GM21528 (cell line): ENCODE measurements around the gene EMC9.

Experiments used
- ATAC-seq: cut with Tn5 transposase; IDR thresholded peaks from one replicate; pipeline ENCODE4 v1.9.1; 2021; ENCODE audit warnings: mild to moderate bottlenecking, moderate library complexity; ENCODE audit not compliant: unreplicated experiment, low FRiP score

EMC9 gene, protein sequence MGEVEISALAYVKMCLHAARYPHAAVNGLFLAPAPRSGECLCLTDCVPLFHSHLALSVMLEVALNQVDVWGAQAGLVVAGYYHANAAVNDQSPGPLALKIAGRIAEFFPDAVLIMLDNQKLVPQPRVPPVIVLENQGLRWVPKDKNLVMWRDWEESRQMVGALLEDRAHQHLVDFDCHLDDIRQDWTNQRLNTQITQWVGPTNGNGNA

GRCh38 chr14:24141097-24141880 is at the start of gene EMC9:
Gene EMC9, minus strand, starts transcription at chr14:24141591. Its CDS starts 287 bp downstream, at chr14:24141304.
- ATAC-seq, result peak; percentile 85

- no peak for ATAC-seq
Observed at GRCh38 chr14:24190416-24190815, 49.0 kb upstream of the EMC9 start.

- no peak for ATAC-seq
Observed at GRCh38 chr14:24189460-24189859, 48.1 kb upstream of the EMC9 start.

- no peak for ATAC-seq
Observed at GRCh38 chr14:24189059-24189375, 47.6 kb upstream of the EMC9 start.

DNA sequence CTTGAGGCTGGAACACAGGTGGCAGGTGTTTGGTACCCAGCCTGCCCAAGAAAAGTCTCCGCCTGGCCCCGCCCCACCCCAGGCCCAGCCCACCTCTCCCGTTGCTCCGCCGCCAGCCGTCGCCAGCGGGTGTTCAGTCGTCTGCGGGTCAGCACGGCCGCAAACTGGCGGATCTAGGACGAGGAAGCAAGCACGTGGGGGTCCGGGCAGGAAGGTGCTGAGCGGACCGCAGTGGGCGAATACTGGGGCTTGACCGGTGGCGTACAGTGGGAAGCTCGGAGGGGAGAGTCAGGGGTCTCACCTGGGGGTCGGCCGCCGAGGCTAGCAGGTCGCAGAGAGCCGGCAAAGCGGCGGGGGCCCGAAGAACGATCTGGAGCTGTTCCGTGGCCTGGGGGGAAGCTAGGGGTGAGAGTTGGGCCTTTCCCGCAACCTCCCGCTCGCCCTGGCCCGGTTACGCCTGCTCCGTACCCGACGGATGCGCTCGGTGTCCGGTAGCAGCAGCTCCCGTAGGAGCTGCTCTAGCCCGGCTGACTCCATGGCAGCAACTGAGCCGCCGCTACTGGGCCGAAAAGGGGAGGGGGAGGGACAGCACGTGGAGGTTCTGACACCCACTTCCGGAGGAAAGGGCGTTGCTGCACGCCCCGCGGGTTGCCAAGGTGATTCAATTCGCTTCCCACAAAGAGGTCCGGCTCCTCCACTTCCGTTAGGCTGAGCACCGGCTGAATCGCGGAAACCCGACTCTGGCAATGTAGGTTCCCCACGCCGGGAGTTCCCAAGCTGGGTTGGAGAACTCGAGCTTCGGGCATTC is 47.1 kb upstream of the EMC9 start, which contains the start of gene IPO4:
TSS of gene IPO4 (minus strand) at position 566 of the 808 bp plus-strand sequence. CDS start at position 537, 29 bp downstream.
- ATAC-seq, result peak; percentile 80

GRCh38 chr14:24187539-24187915 is 46.1 kb upstream of the EMC9 start:
- ATAC-seq, result no peak

DNA sequence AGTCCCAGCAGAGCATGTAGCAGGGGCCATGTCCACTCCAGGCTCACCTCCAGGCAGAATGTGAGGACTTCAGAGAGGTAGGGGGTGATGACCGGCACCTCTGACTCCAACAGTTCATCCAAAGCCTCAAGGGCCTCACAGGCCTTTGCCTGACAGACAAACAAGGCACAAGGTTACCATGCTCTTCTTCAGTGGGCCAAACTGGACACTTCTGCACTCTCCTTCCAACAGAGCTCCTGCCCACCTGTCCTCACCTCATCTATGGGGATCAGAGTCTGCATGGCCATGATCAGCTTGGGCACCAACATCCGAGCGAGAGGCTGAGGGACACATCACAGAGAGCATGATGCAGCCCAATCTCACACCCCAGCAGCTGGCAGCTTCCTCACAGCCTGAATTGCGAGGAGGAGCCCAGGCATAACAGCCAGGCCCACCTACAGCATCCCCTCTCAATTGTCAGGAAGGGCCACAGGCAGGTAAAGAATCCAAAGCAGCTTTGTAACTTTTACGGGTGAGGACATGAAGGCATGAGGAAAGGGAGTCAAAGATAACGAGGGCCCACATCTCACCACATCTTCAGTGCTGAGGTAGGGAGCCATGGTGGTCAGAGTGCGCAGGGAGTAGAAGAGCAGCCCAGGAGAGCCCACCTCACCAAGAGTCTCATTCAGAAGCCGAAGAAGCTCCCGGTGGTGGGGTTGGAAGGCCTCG is 45.6 kb upstream of the EMC9 start:
- ATAC-seq, result no peak

- no peak for ATAC-seq
Observed at GRCh38 chr14:24185741-24186140, 44.4 kb upstream of the EMC9 start.

- no peak for ATAC-seq
Observed at GRCh38 chr14:24185026-24185425, 43.6 kb upstream of the EMC9 start.

GRCh38 chr14:24184104-24184970 is 42.9 kb upstream of the EMC9 start:
- no peak for ATAC-seq

DNA sequence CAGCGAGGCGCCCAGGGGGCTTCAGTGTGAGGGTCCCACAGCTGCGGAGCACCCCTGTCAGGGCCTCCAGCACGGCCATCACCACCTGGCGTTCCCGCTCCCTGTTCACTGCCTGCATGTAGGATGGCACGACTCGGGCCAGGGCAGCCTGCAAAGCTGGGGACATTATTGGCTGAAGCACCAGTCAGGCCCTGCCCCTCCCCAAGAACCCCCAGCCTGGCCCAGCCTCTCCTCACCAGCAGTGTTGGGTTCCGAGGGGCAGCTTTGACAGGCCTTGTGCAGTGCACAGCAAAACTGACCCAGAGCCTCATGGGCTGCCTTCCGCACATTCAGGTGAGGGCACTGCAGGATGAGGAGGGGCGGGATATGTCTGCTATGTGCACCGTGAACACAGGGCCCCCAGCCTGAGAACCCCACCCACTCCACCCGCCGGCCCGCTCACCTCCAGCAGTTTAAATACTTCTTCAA is 41.7 kb upstream of the EMC9 start:
- no peak for ATAC-seq

GRCh38 chr14:24182110-24182882 is 40.9 kb upstream of the EMC9 start:
- ATAC-seq, result no peak

- no peak for ATAC-seq
Observed at GRCh38 chr14:24181371-24182077, 40.1 kb upstream of the EMC9 start.

GRCh38 chr14:24179961-24180796 is 38.8 kb upstream of the EMC9 start:
- no peak for ATAC-seq

DNA sequence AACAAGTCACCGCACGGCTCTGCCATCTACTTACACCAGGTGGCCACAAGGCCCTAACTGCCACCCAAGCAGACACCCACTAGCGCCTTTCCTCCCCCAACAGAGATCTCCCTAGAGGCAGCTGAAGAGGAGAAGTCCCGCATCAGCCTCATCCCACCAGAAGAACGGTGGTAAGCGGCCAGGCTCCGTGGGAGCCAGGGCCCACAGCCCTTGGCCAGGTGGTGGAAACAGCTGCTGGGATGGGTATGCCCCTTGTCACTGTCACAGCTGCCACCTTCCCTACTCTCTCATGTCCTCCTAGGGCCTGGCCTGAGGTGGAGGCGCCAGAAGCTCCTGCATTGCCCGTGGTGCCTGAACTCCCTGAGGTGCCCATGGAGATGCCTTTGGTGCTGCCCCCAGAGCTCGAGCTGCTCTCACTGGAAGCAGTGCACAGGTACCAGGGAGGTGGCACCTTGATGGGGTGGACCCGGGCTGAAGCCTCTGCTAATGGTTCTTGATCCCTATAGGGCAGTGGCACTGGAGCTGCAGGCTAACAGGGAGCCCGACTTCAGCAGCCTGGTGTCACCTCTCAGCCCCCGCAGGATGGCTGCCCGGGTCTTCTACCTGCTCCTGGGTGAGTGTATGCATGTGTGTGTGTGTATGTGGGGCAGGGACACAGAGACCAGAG is 38.0 kb upstream of the EMC9 start:
- no peak for ATAC-seq

GRCh38 chr14:24178399-24179178 is 37.2 kb upstream of the EMC9 start:
- no peak for ATAC-seq
